HG02798 (cell line): ENCODE measurements around the gene PSME4.
A peak's percentile ranks its signal among the peaks of the same experiment; 100 is the strongest.

Source experiments
- ATAC-seq: cut with Tn5 transposase; IDR thresholded peaks from one replicate; pipeline ENCODE4 v1.9.1; 2021; ENCODE audit warnings: mild to moderate bottlenecking; ENCODE audit not compliant: unreplicated experiment, poor library complexity

Gene PSME4

GRCh38 chr2:53903011-53903410, 67.8 kb downstream of the PSME4 start:
- no peak for ATAC-seq

GRCh38 chr2:53901192-53901591, 69.6 kb downstream of the PSME4 start:
- no peak for ATAC-seq

- no peak for ATAC-seq
Observed at GRCh38 chr2:53896864-53897263, 73.9 kb downstream of the PSME4 start.

GRCh38 chr2:53886406-53887280, 84.2 kb downstream of the PSME4 start:
- no peak for ATAC-seq

GRCh38 chr2:53884883-53885282, 85.9 kb downstream of the PSME4 start:
- no peak for ATAC-seq

- ATAC-seq = no peak
Observed at GRCh38 chr2:53881986-53882385, 88.8 kb downstream of the PSME4 start.

- ATAC-seq = no peak
Observed at GRCh38 chr2:53881360-53881759, 89.4 kb downstream of the PSME4 start.

- ATAC-seq = no peak
Observed at GRCh38 chr2:53880756-53881155, 90.0 kb downstream of the PSME4 start.

- ATAC-seq = no peak
Observed at GRCh38 chr2:53877556-53877955, 93.2 kb downstream of the PSME4 start.

GRCh38 chr2:53877112-53877511, 93.7 kb downstream of the PSME4 start:
- no peak for ATAC-seq

GRCh38 chr2:53874401-53874950, 96.3 kb downstream of the PSME4 start:
- ATAC-seq = no peak

- no peak for ATAC-seq
Observed at GRCh38 chr2:53867773-53868172, 103.0 kb downstream of the PSME4 start.

GRCh38 chr2:53867169-53867568, 103.6 kb downstream of the PSME4 start:
- ATAC-seq = no peak

- ATAC-seq = no peak
Observed at GRCh38 chr2:53865962-53866361, 104.8 kb downstream of the PSME4 start.

GRCh38 chr2:53865264-53865663, 105.5 kb downstream of the PSME4 start:
- no peak for ATAC-seq

GRCh38 chr2:53863538-53864227, 107.1 kb downstream of the PSME4 start:
- no peak for ATAC-seq

GRCh38 chr2:53861824-53862223, 109.0 kb downstream of the PSME4 start:
- ATAC-seq = no peak

- ATAC-seq = no peak
Observed at GRCh38 chr2:53859206-53860181, 111.3 kb downstream of the PSME4 start, which contains the start of gene GPR75. Gene GPR75 (minus strand): TSS chr2:53859967. CDS start chr2:53854756, 5,211 bp downstream.

GRCh38 chr2:53856272-53856671, 114.5 kb downstream of the PSME4 start:
- ATAC-seq = no peak

GRCh38 chr2:53854678-53855077, 116.1 kb downstream of the PSME4 start:
- peak; percentile 45 for ATAC-seq
